Panc1 (cell line): ENCODE measurements around the gene ANP32A. TPM values are rescaled to one million over a fixed set of nuclear protein-coding genes. Genes with fewer than 3 reads are reported as not detected.

Source experiments
- ATAC-seq: fragments of 200-7000 bp; cut with Tn5 transposase; 2 replicates; pipeline ENCODE4 v1.9.1; 2020; ENCODE audit warnings: mild to moderate bottlenecking, moderate library complexity
- BruUV-seq: library from RNA; stranded (reverse); fragments of 400-500 nt; replicated peaks from 2 replicates; lab custom pipeline; 2021; lab: Mats Ljungman, UMichigan
- CTCF ChIA-PET: fragments of 300-600 bp; sonication (Branson Sonifier 250); formaldehyde crosslinking; loops from one replicate; lab custom pipeline; 2022; ENCODE audit warnings: antibody characterized with exemption; lab: Charles Lee
- POLR2A ChIA-PET: fragments of 300-600 bp; sonication (Branson Sonifier 250); formaldehyde crosslinking; loops from one replicate; lab custom pipeline; 2022; ENCODE audit warnings: antibody characterized with exemption; lab: Charles Lee
- DNase-seq: peaks from one replicate; pipeline ENCODE4 v3.0.0-alpha.2; 2010; ENCODE audit warnings: low read depth, low spot score
- H3K27ac ChIP-seq: 2 replicates; pipeline ENCODE4 v1.5.1; 2011; ENCODE audit warnings: mild to moderate bottlenecking, low read length, inconsistent platforms
- H3K27me3 ChIP-seq: fragments of 200-500 bp; sonication (Bioruptor generic); 2 replicates; pipeline ENCODE4 v1.6.0; 2014; ENCODE audit warnings: low read length, inconsistent platforms; ENCODE audit not compliant: control insufficient read depth, insufficient read depth
- H3K36me3 ChIP-seq: fragments of 200-500 bp; sonication (Bioruptor generic); 2 replicates; pipeline ENCODE4 v1.5.1; 2014; ENCODE audit warnings: inconsistent platforms, mild to moderate bottlenecking, low read length, moderate library complexity; ENCODE audit not compliant: control insufficient read depth, insufficient read depth
- H3K4me1 ChIP-seq: 2 replicates; pipeline ENCODE4 v1.5.1; 2011; ENCODE audit warnings: inconsistent platforms, mild to moderate bottlenecking, low read length, moderate library complexity; ENCODE audit not compliant: control insufficient read depth, insufficient read depth
- H3K4me3 ChIP-seq, 2 experiments: 2 replicates each; pipeline ENCODE4 v1.5.1; 2011 to 2012; ENCODE audit warnings: low read depth in 2 of 2, low read length in 2 of 2, mild to moderate bottlenecking in 2 of 2, inconsistent platforms in 1 of 2, moderate library complexity in 1 of 2
- H3K9me3 ChIP-seq: fragments of 200-500 bp; sonication (Bioruptor generic); 2 replicates; pipeline ENCODE4 v1.5.1; 2014; ENCODE audit warnings: low read depth, mild to moderate bottlenecking, inconsistent platforms, low read length, moderate library complexity; ENCODE audit not compliant: control insufficient read depth, insufficient read depth
- POLR2AphosphoS5 ChIP-seq: IDR thresholded peaks from 2 replicates; pipeline ENCODE4 v1.6.1; 2012; ENCODE audit warnings: mild to moderate bottlenecking, low read depth, low read length, moderate library complexity
- SIN3A ChIP-seq: IDR thresholded peaks from 2 replicates; pipeline ENCODE4 v1.6.1; 2012; ENCODE audit warnings: low read depth, mild to moderate bottlenecking, low read length, moderate library complexity, borderline replicate concordance; ENCODE audit not compliant: insufficient read depth
- TCF7L2 ChIP-seq: IDR thresholded peaks from 2 replicates; pipeline ENCODE4 v1.6.1; 2011; ENCODE audit warnings: mild to moderate bottlenecking, low read depth, low read length, inconsistent platforms
- in situ Hi-C: cut with HindIII; loops from 2 replicates; pipeline ENCODE4 v1.10.0; 2016; ENCODE audit warnings: low sequenced_read_pairs, low pct_unique_long_range_greater_than_20kb
- intact Hi-C: fragments of 100-400 bp; cut with micrococcal nuclease; formaldehyde crosslinking; loops from one replicate; pipeline ENCODE4 v1.10.0; 2022; ENCODE audit not compliant: unreplicated experiment
- total RNA-seq: library from RNA; stranded (reverse); gene quantifications from one replicate; pipeline ENCODE4 v1.2.1, GENCODE V29; 2021; ENCODE audit not compliant: unreplicated experiment
- TF ChIP-seq, protein P1 (sequence below): fragments of 450-650 bp; IDR thresholded peaks from 2 replicates; pipeline ENCODE4 v1.5.1; 2017; ENCODE audit warnings: mild to moderate bottlenecking
- TF ChIP-seq, protein P2 (sequence below), 2 experiments: IDR thresholded peaks; 2 replicates each; pipeline ENCODE4 v1.6.1; 2011 to 2012; ENCODE audit warnings: low read depth in 2 of 2, control low read depth in 1 of 2, low read length in 1 of 2, mild to moderate bottlenecking in 1 of 2, moderate library complexity in 1 of 2; ENCODE audit not compliant: insufficient read depth in 1 of 2

ANP32A gene
- total RNA-seq, 1 experiment from 2014 or later: 226 TPM

DNA sequence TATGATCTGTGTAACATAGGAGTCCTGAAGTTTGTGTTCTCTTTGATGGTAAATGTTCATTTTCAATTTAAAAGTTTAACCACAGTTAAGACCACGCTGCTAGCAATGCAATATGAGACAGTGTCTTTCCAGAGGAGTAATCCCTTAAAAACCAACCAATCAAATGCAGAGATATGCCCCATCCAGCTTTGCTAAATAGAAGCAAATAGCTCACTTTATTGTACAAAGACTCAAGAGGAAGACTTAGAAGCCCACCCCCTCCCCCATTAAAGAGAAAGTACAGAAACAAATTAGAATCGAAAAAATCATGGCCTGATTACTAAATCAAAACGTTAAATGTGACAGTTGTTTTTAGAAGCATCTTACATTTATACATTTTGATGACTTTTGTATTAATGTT, 2.1 kb upstream of the ANP32A start:
- no TSS peak for BruUV-seq
- peaks cover 12% of the 10 kb centered on the region for H3K4me1 ChIP-seq
- H3K27me3 ChIP-seq: no peaks in the 10 kb centered on the region
- TF ChIP-seq, protein P1, sequence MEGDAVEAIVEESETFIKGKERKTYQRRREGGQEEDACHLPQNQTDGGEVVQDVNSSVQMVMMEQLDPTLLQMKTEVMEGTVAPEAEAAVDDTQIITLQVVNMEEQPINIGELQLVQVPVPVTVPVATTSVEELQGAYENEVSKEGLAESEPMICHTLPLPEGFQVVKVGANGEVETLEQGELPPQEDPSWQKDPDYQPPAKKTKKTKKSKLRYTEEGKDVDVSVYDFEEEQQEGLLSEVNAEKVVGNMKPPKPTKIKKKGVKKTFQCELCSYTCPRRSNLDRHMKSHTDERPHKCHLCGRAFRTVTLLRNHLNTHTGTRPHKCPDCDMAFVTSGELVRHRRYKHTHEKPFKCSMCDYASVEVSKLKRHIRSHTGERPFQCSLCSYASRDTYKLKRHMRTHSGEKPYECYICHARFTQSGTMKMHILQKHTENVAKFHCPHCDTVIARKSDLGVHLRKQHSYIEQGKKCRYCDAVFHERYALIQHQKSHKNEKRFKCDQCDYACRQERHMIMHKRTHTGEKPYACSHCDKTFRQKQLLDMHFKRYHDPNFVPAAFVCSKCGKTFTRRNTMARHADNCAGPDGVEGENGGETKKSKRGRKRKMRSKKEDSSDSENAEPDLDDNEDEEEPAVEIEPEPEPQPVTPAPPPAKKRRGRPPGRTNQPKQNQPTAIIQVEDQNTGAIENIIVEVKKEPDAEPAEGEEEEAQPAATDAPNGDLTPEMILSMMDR: no peak
- TF ChIP-seq TCF7L2 (no peak), POLR2AphosphoS5 (no peak), SIN3A (no peak)
- TF ChIP-seq, protein P2, sequence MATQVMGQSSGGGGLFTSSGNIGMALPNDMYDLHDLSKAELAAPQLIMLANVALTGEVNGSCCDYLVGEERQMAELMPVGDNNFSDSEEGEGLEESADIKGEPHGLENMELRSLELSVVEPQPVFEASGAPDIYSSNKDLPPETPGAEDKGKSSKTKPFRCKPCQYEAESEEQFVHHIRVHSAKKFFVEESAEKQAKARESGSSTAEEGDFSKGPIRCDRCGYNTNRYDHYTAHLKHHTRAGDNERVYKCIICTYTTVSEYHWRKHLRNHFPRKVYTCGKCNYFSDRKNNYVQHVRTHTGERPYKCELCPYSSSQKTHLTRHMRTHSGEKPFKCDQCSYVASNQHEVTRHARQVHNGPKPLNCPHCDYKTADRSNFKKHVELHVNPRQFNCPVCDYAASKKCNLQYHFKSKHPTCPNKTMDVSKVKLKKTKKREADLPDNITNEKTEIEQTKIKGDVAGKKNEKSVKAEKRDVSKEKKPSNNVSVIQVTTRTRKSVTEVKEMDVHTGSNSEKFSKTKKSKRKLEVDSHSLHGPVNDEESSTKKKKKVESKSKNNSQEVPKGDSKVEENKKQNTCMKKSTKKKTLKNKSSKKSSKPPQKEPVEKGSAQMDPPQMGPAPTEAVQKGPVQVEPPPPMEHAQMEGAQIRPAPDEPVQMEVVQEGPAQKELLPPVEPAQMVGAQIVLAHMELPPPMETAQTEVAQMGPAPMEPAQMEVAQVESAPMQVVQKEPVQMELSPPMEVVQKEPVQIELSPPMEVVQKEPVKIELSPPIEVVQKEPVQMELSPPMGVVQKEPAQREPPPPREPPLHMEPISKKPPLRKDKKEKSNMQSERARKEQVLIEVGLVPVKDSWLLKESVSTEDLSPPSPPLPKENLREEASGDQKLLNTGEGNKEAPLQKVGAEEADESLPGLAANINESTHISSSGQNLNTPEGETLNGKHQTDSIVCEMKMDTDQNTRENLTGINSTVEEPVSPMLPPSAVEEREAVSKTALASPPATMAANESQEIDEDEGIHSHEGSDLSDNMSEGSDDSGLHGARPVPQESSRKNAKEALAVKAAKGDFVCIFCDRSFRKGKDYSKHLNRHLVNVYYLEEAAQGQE (IDR thresholded peaks at IDR 0.05; ENCODE audit: insufficient read depth in 1 of 2, low read depth in 2 of 2, low read length in 1 of 2): no peak
- ChIA-PET CTCF (no interaction called here), POLR2A (no interaction called here)
- DNase-seq (no peak), ATAC-seq (no peak)
- in situ Hi-C loops (no loop called here), intact Hi-C loops (no loop called here)
- no peak overlapping the region for H3K4me3 ChIP-seq
- no peak overlapping the region; the same call in 1 of the 2 replicates for H3K27ac ChIP-seq
- no peaks in the 10 kb centered on the region for H3K9me3 ChIP-seq
- no peaks in the 10 kb centered on the region; the same call in 1 of the 2 replicates for H3K36me3 ChIP-seq

DNA sequence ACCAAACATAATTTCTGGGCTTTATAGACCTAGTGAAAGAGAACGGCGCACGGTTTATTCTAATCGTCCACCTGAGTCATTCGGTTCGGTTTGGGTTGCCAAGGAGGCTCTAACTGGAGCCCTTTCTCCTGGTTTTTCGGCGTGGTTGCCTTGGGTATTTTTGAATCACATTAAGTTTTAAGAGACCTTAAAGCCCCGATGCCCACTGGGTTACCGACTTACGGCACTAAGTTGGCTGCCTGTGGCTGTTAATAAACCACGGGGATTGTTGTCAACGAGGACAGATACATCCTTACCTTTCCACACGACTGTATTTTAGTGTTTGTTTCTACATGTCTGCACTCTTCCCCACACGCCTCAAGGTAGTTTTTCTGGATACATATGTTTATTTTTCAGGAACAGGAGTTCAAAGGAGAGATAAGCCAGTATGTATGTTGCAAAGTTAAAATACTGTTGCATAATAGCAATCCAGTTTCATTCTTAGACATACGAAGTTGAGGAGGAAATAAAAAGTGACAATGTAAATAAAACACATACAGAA, 1.2 kb upstream of the ANP32A start:
- ChIA-PET CTCF (no interaction called here), POLR2A (no interaction called here)
- intact Hi-C loops (no loop called here), in situ Hi-C loops (no loop called here)
- H3K9me3 ChIP-seq: no peaks in the 10 kb centered on the region
- no peaks in the 10 kb centered on the region for H3K27me3 ChIP-seq
- TF ChIP-seq TCF7L2 (no peak), POLR2AphosphoS5 (no peak)
- TF ChIP-seq, protein P1: no peak
- TF ChIP-seq, protein P2 (IDR thresholded peaks at IDR 0.05; ENCODE audit: insufficient read depth in 1 of 2, low read depth in 2 of 2, low read length in 1 of 2): no peak
- peak overlapping the region; percentile 93 for H3K27ac ChIP-seq
- TSS peak; percentile 66 for BruUV-seq
- DNase-seq (no peak), ATAC-seq (no peak)
- H3K4me1 ChIP-seq: peaks cover 12% of the 10 kb centered on the region
- H3K36me3 ChIP-seq: no peaks in the 10 kb centered on the region; the same call in 1 of the 2 replicates
- H3K4me3 ChIP-seq: peak overlapping the region; percentile 94
